Measurements from ENCODE around the gene AKR1B15. TPM values are rescaled to one million over a fixed set of nuclear protein-coding genes. Genes with fewer than 3 reads are reported as not detected.
A peak's percentile ranks its signal among the peaks of the same experiment; 100 is the strongest.

AKR1B15 gene
- total and polyA plus RNA-seq, 2 of the 4 experiments (the other 2 are of a cell fraction): not detected

GRCh38 chr7:134593530-134594392, 44.9 kb downstream of the AKR1B15 start:
- CTCF ChIA-PET: interaction anchor here (0.8 kb wide), 2 partner anchors 80 to 114 kb away, joined by 3 read pairs; no protein-coding TSS in a partner anchor
- Histone ChIP-seq H2AFZ (replicated peaks; ENCODE audit: low read length, poor library complexity) (peak overlapping the region; percentile 78), H2AK5ac (ENCODE audit: low read depth, low read length) (peak overlapping the region; percentile 91; the same call in 1 of the 2 replicates), H3K36me3 (ENCODE audit: control insufficient read depth, insufficient read depth, low read length) (no peaks in the 10 kb centered on the region), H3K27ac (ENCODE audit: insufficient read depth, low read length) (peak overlapping the region; percentile 97), H3K23ac (ENCODE audit: low read depth, low read length) (peak overlapping the region; percentile 91), H3K4me2 (ENCODE audit: low read depth, low read length) (peak overlapping the region; percentile 7; the same call in 1 of the 2 replicates), H3K56ac (ENCODE audit: extremely low read depth, insufficient read depth, low read length) (peak overlapping the region; percentile 72), H3K4me1 (ENCODE audit: control insufficient read depth, insufficient read depth, low read length) (peaks cover 10% of the 10 kb centered on the region), H3K79me1 (ENCODE audit: low read depth in 1 of 2, low read length in 2 of 2) (no peaks in the 10 kb centered on the region), H2BK15ac (ENCODE audit: low read depth, low read length) (peak overlapping the region; percentile 89; the same call in 2 of the 3 replicates), H4K8ac (ENCODE audit: low read depth in 2 of 2, low read length in 2 of 2) (peak overlapping the region; percentile 65 to 96; a peak in 3 of 4 replicates), H4K5ac (ENCODE audit: low read depth, low read length) (peak overlapping the region; percentile 93), H3K18ac (ENCODE audit: low read depth, low read length) (peak overlapping the region; percentile 94), H2AK9ac (replicated peaks; ENCODE audit: low read depth, low read length, poor library complexity) (peak overlapping the region; percentile 44), H3K14ac (replicated peaks; ENCODE audit: low read depth, low read length) (peak overlapping the region; percentile 87), H2BK20ac (ENCODE audit: low read depth, low read length) (peak overlapping the region; percentile 94), H3K4ac (ENCODE audit: low read depth, low read length) (peak overlapping the region; percentile 94), H3K9ac (ENCODE audit: low read depth, low read length) (peak overlapping the region; percentile 45; the same call in 1 of the 2 replicates), H3K27me3 (ENCODE audit: control insufficient read depth, insufficient read depth, low read length) (no peaks in the 10 kb centered on the region), H4K20me1 (ENCODE audit: insufficient read depth, low read length) (no peaks in the 10 kb centered on the region), H2BK120ac (ENCODE audit: low read depth, low read length) (peak overlapping the region; percentile 98), H2BK5ac (ENCODE audit: low read depth, low read length, poor library complexity, severe bottlenecking) (peak overlapping the region; percentile 99), H3K9me3 (ENCODE audit: control insufficient read depth, insufficient read depth, low read length) (0 out of 2 replicates have a peak, but pooled peaks cover 2% of the 10 kb centered on the region), H3K4me3 (ENCODE audit: insufficient read depth, low read depth, low read length) (no peak overlapping the region), H3K9me1 (ENCODE audit: insufficient read depth, low read length) (no peaks in the 10 kb centered on the region), H4K91ac (ENCODE audit: insufficient read depth, low read depth, low read length) (peak overlapping the region; percentile 88)
- no TSS peak for BruUV-seq (replicated peaks)
- intact Hi-C loops (cut with micrococcal nuclease): no loop called here
- DNase-seq (peak; percentile 95), ATAC-seq (ENCODE audit: low read depth) (peak; percentile 91)
- POLR2A ChIA-PET (ENCODE audit: unreplicated experiment): no interaction called here
- in situ Hi-C loops (cut with MboI; ENCODE audit: low sequenced_read_pairs): no loop called here
- no CpG with 5 or more reads among the region's 8 CpGs for WGBS, 2 experiments (ENCODE audit: extremely low coverage in 2 of 2, insufficient read length in 1 of 2)
- dilution Hi-C loops (cut with HindIII; ENCODE audit: low sequenced_read_pairs, unreplicated experiment): no loop called here
- TF ChIP-seq RFX5 (IDR thresholded peaks at IDR 0.05; ENCODE audit: low read depth, low read length): no peak
- TF ChIP-seq NFE2L2 (IDR thresholded peaks at IDR 0.05; ENCODE audit: low read depth, low read length): peak; percentile 97
- TF ChIP-seq FOS (IDR thresholded peaks at IDR 0.05; ENCODE audit: low read depth, low read length): no peak
- no peak for TF ChIP-seq CTCF (conservative IDR thresholded peaks at IDR 0.05; ENCODE audit: low read depth, low read length)
- no peak for TF ChIP-seq RCOR1 (IDR thresholded peaks at IDR 0.05; ENCODE audit: insufficient replicate concordance, low read length)
- TF ChIP-seq ELK1 (IDR thresholded peaks at IDR 0.05; ENCODE audit: borderline replicate concordance, low read depth, low read length): no peak
- no peak for TF ChIP-seq CHD1 (IDR thresholded peaks at IDR 0.05; ENCODE audit: low read depth, low read length)
- no peak for TF ChIP-seq RAD21 (IDR thresholded peaks at IDR 0.05; ENCODE audit: low read length)
- no peak for TF ChIP-seq MAZ (IDR thresholded peaks at IDR 0.05; ENCODE audit: borderline replicate concordance, low read depth, low read length)
- TF ChIP-seq SMC3 (IDR thresholded peaks at IDR 0.05; ENCODE audit: low read depth, low read length): no peak
- no peak for TF ChIP-seq MXI1 (IDR thresholded peaks at IDR 0.05; ENCODE audit: borderline replicate concordance, low read depth, low read length)
- TF ChIP-seq CEBPB (IDR thresholded peaks at IDR 0.05; ENCODE audit: low read depth, low read length): peak; percentile 92
- TF ChIP-seq MAFK (IDR thresholded peaks at IDR 0.05; ENCODE audit: low read depth, low read length): peak; percentile 75
- TF ChIP-seq BHLHE40 (IDR thresholded peaks at IDR 0.05; ENCODE audit: low read depth, low read length): no peak
- TF ChIP-seq POLR2A (IDR thresholded peaks at IDR 0.05; ENCODE audit: low read depth, low read length): no peak
